Breast epithelium (tissue), 4 donors: Measurements from ENCODE around the gene HIC1. TPM values are rescaled to one million over a fixed set of nuclear protein-coding genes. Genes with fewer than 3 reads are reported as not detected.

Experiments
- DNase-seq, 2 donors: peaks; one replicate each; pipeline ENCODE4 v3.0.0-alpha.2; 2019; ENCODE audit warnings: low spot score in 2 of 2
- H3K27ac ChIP-seq, 2 donors: fragments of 200-600 bp; sonication (generic) in 1 of 2; one replicate each; pipeline ENCODE4 v1.5.1; 2016 to 2019; ENCODE audit warnings: mild to moderate bottlenecking in 1 of 2
- H3K27me3 ChIP-seq, 2 donors: fragments of 200-600 bp; sonication (generic) in 1 of 2; one replicate each; pipeline versions ENCODE4 v1.5.1 to v1.6.0; 2017 to 2019; ENCODE audit warnings: control low read depth in 1 of 2, mild to moderate bottlenecking in 1 of 2
- H3K36me3 ChIP-seq: fragments of 200-600 bp; one replicate; pipeline ENCODE4 v1.5.1; 2019
- H3K4me1 ChIP-seq, 2 donors: fragments of 200-600 bp; sonication (generic); one replicate each; pipeline ENCODE4 v1.5.1; 2016 to 2019; ENCODE audit warnings: control low read depth in 1 of 2
- H3K4me3 ChIP-seq, 3 donors: fragments of 200-600 bp; sonication (generic); 1 replicate in 2 of 3; 2 replicates in 1 of 3; pipeline ENCODE4 v1.5.1; 2016 to 2019; ENCODE audit warnings: mild to moderate bottlenecking in 3 of 3, moderate library complexity in 2 of 3
- H3K9me3 ChIP-seq, 2 donors: fragments of 200-600 bp; sonication (generic) in 1 of 2; one replicate each; pipeline ENCODE4 v1.5.1; 2016 to 2019; ENCODE audit warnings: control low read depth in 1 of 2
- POLR2A ChIP-seq: fragments of 450-650 bp; IDR thresholded peaks from one replicate; pipeline ENCODE4 v1.6.1; 2016; ENCODE audit warnings: antibody characterized with exemption, mild to moderate bottlenecking, moderate library complexity
- POLR2AphosphoS5 ChIP-seq, 3 donors: sonication (generic); formaldehyde crosslinking; IDR thresholded peaks; one replicate each; pipeline ENCODE4 v1.6.1; 2017; ENCODE audit warnings: antibody characterized with exemption in 3 of 3
- intact Hi-C: fragments of 100-400 bp; cut with DNase I; formaldehyde crosslinking; loops from one replicate; pipeline ENCODE4 v1.15.1; 2023; ENCODE audit warnings: low total_unique reads
- total RNA-seq, 3 donors: library from RNA; depleted of rRNA; stranded (reverse); fragments of >200 nt; gene quantifications; one replicate each; pipeline ENCODE4 v1.1.0, GENCODE V29; 2016
- TF ChIP-seq, protein P1 (sequence below), 3 donors: fragments of 450-650 bp; IDR thresholded peaks; one replicate each; pipeline ENCODE4 v1.5.1; 2016 to 2017; ENCODE audit warnings: antibody characterized with exemption in 3 of 3, mild to moderate bottlenecking in 3 of 3, moderate library complexity in 3 of 3

The HIC1 gene
- total RNA-seq: 10 to 100 TPM; 12.6 to 16.4 (median 12.7) TPM

DNA sequence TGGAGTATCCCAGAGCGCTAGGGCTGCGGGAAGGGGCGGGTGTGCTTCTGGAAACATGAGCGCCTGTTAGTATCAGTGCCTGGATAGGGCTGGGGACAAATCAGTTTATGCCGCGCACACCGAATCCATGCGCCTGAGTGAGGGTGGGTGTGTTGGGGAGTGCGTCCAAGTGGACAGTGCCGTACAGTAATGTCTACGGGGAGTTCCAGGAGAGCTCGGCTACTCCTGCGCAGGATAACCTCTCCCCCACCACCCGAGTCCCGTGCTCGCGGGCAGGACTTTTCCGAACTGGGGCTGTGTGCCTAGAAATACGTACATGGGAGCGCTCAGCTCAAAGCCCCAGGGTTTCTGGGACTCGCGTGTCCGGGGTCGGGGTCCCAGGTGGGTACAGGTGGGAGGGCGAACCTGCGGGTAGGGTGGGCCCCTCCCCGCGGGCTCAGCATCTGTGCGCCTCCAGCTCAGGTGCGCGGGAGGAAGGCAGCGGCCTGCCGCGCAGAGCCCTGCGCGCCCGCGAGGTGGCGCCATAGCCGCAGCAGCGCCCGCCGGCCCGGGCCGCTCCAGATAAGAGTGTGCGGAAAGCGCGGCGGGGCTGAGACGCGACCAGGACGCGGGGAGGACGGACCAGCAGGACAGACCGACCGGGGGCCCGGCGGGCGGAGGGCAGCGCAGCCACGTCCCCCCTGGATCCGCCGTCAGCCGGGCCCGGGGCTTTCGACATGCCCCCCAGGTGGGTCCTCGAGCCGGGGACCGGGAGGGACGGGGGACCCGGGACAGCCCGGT is at the start of gene HIC1:
HIC1 (plus strand) TSS at position 592 of the 780 bp plus-strand sequence. CDS start 1,588 bp downstream, outside the sequence.
- Histone ChIP-seq H3K9me3 (no peaks in the 10 kb centered on the region), H3K4me1 (peaks cover 10 to 11% of the 10 kb centered on the region in 2 donors), H3K27me3 (no peaks in the 10 kb centered on the region), H3K4me3 (peak within 1 kb of the TSS; percentile 61 to 84 (median 70)), H3K27ac (peak within 1 kb of the TSS; percentile 85 to 89), H3K36me3 (no peaks in the 10 kb centered on the region)
- DNase-seq: peak; percentile 64 to 74
- intact Hi-C loops: loop anchor here (5.0 kb wide), 1 partner anchor 188 kb away; no protein-coding TSS in a partner anchor
- TF ChIP-seq POLR2AphosphoS5 (IDR thresholded peaks at IDR 0.05) (peak; percentile 63 to 71 (median 69)), POLR2A (peak; percentile 21)
- TF ChIP-seq, protein P1, sequence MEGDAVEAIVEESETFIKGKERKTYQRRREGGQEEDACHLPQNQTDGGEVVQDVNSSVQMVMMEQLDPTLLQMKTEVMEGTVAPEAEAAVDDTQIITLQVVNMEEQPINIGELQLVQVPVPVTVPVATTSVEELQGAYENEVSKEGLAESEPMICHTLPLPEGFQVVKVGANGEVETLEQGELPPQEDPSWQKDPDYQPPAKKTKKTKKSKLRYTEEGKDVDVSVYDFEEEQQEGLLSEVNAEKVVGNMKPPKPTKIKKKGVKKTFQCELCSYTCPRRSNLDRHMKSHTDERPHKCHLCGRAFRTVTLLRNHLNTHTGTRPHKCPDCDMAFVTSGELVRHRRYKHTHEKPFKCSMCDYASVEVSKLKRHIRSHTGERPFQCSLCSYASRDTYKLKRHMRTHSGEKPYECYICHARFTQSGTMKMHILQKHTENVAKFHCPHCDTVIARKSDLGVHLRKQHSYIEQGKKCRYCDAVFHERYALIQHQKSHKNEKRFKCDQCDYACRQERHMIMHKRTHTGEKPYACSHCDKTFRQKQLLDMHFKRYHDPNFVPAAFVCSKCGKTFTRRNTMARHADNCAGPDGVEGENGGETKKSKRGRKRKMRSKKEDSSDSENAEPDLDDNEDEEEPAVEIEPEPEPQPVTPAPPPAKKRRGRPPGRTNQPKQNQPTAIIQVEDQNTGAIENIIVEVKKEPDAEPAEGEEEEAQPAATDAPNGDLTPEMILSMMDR (IDR thresholded peaks at IDR 0.05): peak; percentile 41 to 97 (median 88)

- peak overlapping the region in 1 of 2 donors; percentile 27 for H3K27ac ChIP-seq
Measured at GRCh38 chr17:2008332-2009126, 46.4 kb upstream of the HIC1 start.

DNA sequence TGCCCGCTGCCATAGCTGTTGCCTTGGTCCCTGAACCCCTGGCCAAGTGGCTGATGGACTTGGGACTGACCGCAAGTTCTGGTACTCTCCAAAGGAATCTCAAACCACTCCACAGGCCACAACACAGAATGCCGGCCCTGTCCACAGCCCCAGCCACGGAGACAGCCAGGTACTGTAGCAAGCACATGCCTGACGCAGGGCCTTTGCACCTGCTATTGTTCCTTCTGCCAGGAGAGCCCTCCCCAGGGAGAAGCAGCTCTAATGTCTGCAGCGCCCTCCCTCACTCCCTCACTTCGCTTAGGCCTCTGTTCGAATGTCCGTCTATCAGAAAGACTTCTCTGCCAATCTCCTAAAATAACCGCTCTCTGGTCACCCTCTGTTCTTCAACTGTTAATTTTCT is 45.2 kb upstream of the HIC1 start:
- intact Hi-C loops: loop anchor here (5.0 kb wide), 1 partner anchor 612 kb away; no protein-coding TSS in a partner anchor
- TF ChIP-seq, protein P1 (IDR thresholded peaks at IDR 0.05): no peak

More at GRCh38 chr17:2008332-2009126, 46.4 kb upstream of the HIC1 start:
- intact Hi-C loops: no loop called here
- H3K9me3 ChIP-seq: no peaks in the 10 kb centered on the region
- H3K4me3 ChIP-seq: no peak overlapping the region
- TF ChIP-seq, protein P1 (IDR thresholded peaks at IDR 0.05): no peak
- TF ChIP-seq POLR2AphosphoS5 (IDR thresholded peaks at IDR 0.05): no peak
- no peak for TF ChIP-seq POLR2A
- peaks cover 4% of the 10 kb centered on the region in 2 donors for H3K4me1 ChIP-seq
- no peaks in the 10 kb centered on the region for H3K27me3 ChIP-seq
- H3K36me3 ChIP-seq: no peaks in the 10 kb centered on the region
- no peak for DNase-seq

DNA sequence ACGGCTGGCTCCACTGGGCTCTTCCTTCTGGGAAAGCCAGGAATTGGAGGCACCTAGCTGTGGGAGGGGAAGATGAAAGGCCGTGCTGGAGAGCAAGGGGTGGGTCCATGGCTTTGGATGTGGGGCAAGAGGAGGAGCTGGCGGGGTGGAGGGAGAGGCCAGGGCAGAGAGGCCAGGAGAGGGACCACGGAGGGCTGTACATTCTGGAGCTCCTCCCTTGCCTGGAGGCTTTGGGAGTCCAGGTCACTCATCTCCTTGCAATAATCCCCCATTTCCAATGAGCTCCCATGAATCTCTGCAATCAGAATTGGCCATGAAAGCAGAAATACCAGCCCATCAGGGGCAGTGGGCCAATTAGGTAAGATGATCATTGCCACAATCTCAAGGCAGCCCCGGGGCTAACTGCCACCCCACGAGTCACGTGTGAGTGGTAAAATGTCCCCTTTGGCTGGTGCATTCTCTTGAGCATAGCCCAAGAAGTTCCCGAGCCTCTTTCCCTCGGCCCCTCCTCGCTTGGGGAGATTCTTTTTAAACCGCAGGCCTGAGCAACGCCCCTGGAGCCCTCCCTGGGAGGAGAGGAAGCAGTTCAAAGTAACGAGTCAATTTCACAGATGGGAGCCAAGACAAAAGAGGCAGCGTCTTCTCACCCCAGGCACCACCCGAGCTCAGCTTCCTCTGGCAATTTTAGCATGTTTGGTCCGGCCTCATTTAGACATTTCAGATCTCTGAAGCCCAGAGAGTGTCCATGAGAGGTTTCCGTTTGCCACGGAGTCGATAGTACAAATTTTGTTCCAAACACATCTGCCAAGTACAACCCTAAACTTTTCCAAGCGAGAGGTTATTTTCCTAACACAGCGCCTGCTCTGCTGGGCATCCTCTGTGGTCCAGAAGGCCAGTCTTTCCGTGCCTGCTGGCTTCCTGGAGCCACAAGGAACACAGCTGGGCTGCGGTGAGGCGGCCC is 43.2 kb upstream of the HIC1 start:
- DNase-seq: peak; percentile 82 to 84
- intact Hi-C loops: loop anchor here (5.0 kb wide), 1 partner anchor 614 kb away; no protein-coding TSS in a partner anchor
- H3K36me3 ChIP-seq: no peaks in the 10 kb centered on the region
- H3K27me3 ChIP-seq: no peaks in the 10 kb centered on the region
- H3K27ac ChIP-seq: peak overlapping the region; percentile 83 to 92
- H3K9me3 ChIP-seq: no peaks in the 10 kb centered on the region
- peak; percentile 65 to 79 (median 76) for TF ChIP-seq POLR2AphosphoS5 (IDR thresholded peaks at IDR 0.05)
- TF ChIP-seq, protein P1 (IDR thresholded peaks at IDR 0.05): no peak
- no peak for TF ChIP-seq POLR2A
- H3K4me1 ChIP-seq: peaks cover 4% of the 10 kb centered on the region in 2 donors
- H3K4me3 ChIP-seq: peak overlapping the region in 2 of 3 donors; percentile 35 to 57

More for the DNA sequence above, 45.2 kb upstream of the HIC1 start:
- no peak for DNase-seq
- Histone ChIP-seq H3K36me3 (no peaks in the 10 kb centered on the region), H3K4me1 (peaks cover 4% of the 10 kb centered on the region in 2 donors), H3K9me3 (no peaks in the 10 kb centered on the region), H3K4me3 (no peak overlapping the region), H3K27ac (no peak overlapping the region), H3K27me3 (no peaks in the 10 kb centered on the region)
